Measurements from ENCODE around the gene ABHD1.

GRCh38 chr2:27086724-27087593, 36.7 kb upstream of the ABHD1 start, which contains the start of gene KHK:
- peak; percentile 57 for TF ChIP-seq CTCF (IDR thresholded peaks at IDR 0.05)
- no peak for TF ChIP-seq ZFX (IDR thresholded peaks at IDR 0.05; ENCODE audit: borderline replicate concordance)

All from 22Rv1 (cell line).